Colonic mucosa (tissue), 4 donors: Measurements from ENCODE around the gene FAM83D. TPM values are rescaled to one million over a fixed set of nuclear protein-coding genes. Genes with fewer than 3 reads are reported as not detected.
"Not testable (repeated sequence)": the region's sequence is repeated elsewhere in the genome, so short reads cannot be mapped to it uniquely, and the experiment has no call there.

ENCODE experiments used
- DNase-seq: peaks from one replicate; pipeline ENCODE4 v3.0.0-alpha.2; 2020
- H3K27ac ChIP-seq: fragments of 200-600 bp; one replicate; pipeline ENCODE4 v1.8.0; 2021
- H3K27me3 ChIP-seq: fragments of 200-600 bp; one replicate; pipeline ENCODE4 v1.8.0; 2021
- H3K36me3 ChIP-seq: fragments of 200-600 bp; one replicate; pipeline ENCODE4 v1.8.0; 2021
- H3K4me1 ChIP-seq: fragments of 200-600 bp; one replicate; pipeline ENCODE4 v1.8.0; 2021; ENCODE audit warnings: mild to moderate bottlenecking
- H3K4me3 ChIP-seq: fragments of 200-600 bp; one replicate; pipeline ENCODE4 v1.8.0; 2021
- H3K9ac ChIP-seq, 2 donors: one replicate each; pipeline ENCODE4 v1.7.0; 2013; ENCODE audit warnings: control low read depth in 2 of 2, low read depth in 2 of 2, low read length in 2 of 2
- H3K9me3 ChIP-seq: fragments of 200-600 bp; one replicate; pipeline ENCODE4 v1.8.0; 2021
- intact Hi-C: fragments of 100-400 bp; cut with DNase I; formaldehyde crosslinking; loops from one replicate; pipeline ENCODE4 v1.14.1; 2022
- total RNA-seq, 2 donors: library from RNA; stranded (reverse); fragmentation: NEBNext Ultra II Directional in 1 of 2; extraction: Animal tissue kit (Norgen Biotek cat#: 25700) in 1 of 2; gene quantifications; one replicate each; pipeline ENCODE4 v1.2.1, GENCODE V29; 2021
- TF ChIP-seq, protein P1 (sequence below): fragments of 200-600 bp; IDR thresholded peaks from one replicate; pipeline ENCODE4 v1.8.0; 2022; ENCODE audit warnings: antibody characterized with exemption, mild to moderate bottlenecking
- donor health status: healthy.
- donor health status: DM: no; HTN: no; CAD: no.
- donor health status: DM: no; HTN: no; CAD: no.

Gene FAM83D
- total RNA-seq, 2 donors from 2014 or later, result 25.5 to 32.6 TPM

DNA sequence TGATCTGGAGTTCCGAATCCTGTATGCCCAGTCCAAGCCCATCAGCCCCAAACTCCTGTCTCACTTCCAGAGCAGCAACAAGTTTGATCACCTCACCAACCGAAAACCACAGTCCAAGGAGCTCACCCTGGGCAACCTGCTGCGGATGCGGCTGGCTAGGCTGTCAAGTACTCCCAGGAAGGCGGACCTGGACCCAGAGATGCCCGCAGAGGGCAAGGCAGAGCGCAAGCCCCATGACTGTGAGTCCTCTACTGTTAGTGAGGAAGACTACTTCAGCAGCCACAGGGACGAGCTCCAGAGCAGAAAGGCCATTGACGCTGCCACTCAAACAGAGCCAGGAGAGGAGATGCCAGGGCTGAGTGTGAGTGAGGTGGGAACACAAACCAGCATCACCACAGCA is 25.4 kb downstream of the FAM83D start:
- Histone ChIP-seq H3K9ac (no peak overlapping the region), H3K4me3 (no peak overlapping the region), H3K4me1 (no peaks in the 10 kb centered on the region), H3K36me3 (no peaks in the 10 kb centered on the region), H3K27ac (no peak overlapping the region), H3K27me3 (no peaks in the 10 kb centered on the region), H3K9me3 (no peaks in the 10 kb centered on the region)
- DNase-seq, result no peak
- intact Hi-C loops, result no loop called here
- TF ChIP-seq, protein P1, sequence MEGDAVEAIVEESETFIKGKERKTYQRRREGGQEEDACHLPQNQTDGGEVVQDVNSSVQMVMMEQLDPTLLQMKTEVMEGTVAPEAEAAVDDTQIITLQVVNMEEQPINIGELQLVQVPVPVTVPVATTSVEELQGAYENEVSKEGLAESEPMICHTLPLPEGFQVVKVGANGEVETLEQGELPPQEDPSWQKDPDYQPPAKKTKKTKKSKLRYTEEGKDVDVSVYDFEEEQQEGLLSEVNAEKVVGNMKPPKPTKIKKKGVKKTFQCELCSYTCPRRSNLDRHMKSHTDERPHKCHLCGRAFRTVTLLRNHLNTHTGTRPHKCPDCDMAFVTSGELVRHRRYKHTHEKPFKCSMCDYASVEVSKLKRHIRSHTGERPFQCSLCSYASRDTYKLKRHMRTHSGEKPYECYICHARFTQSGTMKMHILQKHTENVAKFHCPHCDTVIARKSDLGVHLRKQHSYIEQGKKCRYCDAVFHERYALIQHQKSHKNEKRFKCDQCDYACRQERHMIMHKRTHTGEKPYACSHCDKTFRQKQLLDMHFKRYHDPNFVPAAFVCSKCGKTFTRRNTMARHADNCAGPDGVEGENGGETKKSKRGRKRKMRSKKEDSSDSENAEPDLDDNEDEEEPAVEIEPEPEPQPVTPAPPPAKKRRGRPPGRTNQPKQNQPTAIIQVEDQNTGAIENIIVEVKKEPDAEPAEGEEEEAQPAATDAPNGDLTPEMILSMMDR, result no peak

DNA sequence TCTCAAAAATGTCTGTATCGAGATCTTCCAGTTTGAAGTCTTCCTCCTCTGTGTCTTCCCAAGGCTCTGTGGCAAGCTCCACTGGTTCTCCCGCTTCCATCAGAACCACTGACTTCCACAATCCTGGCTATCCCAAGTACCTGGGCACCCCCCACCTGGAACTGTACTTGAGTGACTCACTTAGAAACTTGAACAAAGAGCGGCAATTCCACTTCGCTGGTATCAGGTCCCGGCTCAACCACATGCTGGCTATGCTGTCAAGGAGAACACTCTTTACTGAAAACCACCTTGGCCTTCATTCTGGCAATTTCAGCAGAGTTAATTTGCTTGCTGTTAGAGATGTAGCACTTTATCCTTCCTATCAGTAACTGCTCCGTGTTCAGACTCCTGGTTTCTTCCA is 25.9 kb downstream of the FAM83D start:
- no peaks in the 10 kb centered on the region for H3K36me3 ChIP-seq
- no peak overlapping the region for H3K9ac ChIP-seq
- TF ChIP-seq, protein P1, result no peak
- no peaks in the 10 kb centered on the region for H3K9me3 ChIP-seq
- H3K27me3 ChIP-seq, result no peaks in the 10 kb centered on the region
- no peak overlapping the region for H3K4me3 ChIP-seq
- no peaks in the 10 kb centered on the region for H3K4me1 ChIP-seq
- intact Hi-C loops, result no loop called here
- no peak for DNase-seq
- no peak overlapping the region for H3K27ac ChIP-seq

DNA sequence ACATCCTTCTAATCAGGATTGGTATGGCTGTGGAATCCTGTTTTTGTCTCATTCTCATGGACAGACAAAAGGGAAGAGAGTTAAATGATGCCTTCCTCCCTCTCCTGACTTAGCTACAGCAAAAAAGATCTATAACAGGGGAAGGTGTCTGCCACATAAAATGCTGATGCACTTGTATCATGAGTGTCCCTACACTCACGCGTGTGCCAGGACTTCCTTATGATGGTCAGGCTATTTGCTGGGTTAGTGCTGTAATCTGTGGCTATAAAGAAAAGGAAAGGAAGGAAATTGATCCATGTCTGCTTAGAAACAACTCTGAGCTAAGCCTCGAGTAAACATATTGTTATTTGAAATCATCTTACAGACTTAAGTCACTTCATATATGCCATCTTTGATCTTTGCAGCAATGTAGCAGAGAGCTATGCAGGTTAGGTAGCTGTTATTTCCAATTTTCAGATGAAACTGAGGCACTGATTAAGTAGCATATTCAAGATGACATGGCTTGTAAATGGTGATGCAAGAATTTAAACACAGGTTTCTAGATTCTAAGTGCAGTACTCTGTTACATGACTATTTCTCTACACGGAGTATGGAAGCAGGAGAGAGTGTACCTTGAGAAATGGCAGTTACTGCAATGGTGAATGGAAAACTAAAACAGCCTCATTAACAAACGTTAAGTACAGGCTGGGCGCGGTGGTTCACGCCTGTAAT is 27.6 kb downstream of the FAM83D start:
- H3K27ac ChIP-seq, result no peak overlapping the region
- no peak for DNase-seq
- intact Hi-C loops, result no loop called here
- no peak overlapping the region for H3K9ac ChIP-seq
- TF ChIP-seq, protein P1, result no peak
- no peaks in the 10 kb centered on the region for H3K4me1 ChIP-seq
- H3K4me3 ChIP-seq, result no peak overlapping the region
- no peaks in the 10 kb centered on the region for H3K27me3 ChIP-seq
- H3K9me3 ChIP-seq, result no peaks in the 10 kb centered on the region
- no peaks in the 10 kb centered on the region for H3K36me3 ChIP-seq

DNA sequence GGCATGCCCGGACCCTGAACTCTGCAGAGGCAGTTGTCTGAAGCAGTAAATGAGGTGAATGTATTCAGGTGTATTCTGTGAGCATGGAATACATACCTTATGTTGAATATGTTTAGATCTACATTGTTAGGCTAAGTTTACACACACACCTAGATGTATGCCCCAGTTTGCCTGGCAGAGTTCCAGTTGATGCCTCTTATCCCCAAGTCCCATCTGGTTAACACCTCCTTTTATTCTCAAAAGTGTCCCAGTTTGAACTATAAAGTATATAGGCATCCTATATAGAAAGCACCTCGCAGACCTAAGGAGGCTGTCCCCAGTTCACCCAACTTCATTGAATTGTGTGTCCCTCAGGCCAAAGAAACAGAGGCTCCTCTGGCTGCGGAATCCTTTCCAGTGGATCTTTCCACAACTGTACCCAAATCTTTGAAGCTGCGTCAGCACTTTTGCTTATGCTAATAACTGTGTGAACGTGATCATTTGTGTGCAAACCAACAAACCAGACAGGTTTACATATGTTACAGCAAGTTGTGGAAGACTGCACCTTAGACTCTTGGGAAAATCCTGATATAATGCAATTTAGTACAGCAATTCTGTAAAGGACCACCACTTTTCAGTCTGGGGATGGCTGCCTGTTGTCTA is 31.1 kb downstream of the FAM83D start:
- Histone ChIP-seq H3K27ac (no peak overlapping the region), H3K4me3 (no peak overlapping the region), H3K9me3 (no peaks in the 10 kb centered on the region), H3K36me3 (no peaks in the 10 kb centered on the region), H3K27me3 (no peaks in the 10 kb centered on the region), H3K4me1 (no peaks in the 10 kb centered on the region), H3K9ac (no peak overlapping the region)
- no peak for DNase-seq
- TF ChIP-seq, protein P1, result no peak
- intact Hi-C loops, result no loop called here

DNA sequence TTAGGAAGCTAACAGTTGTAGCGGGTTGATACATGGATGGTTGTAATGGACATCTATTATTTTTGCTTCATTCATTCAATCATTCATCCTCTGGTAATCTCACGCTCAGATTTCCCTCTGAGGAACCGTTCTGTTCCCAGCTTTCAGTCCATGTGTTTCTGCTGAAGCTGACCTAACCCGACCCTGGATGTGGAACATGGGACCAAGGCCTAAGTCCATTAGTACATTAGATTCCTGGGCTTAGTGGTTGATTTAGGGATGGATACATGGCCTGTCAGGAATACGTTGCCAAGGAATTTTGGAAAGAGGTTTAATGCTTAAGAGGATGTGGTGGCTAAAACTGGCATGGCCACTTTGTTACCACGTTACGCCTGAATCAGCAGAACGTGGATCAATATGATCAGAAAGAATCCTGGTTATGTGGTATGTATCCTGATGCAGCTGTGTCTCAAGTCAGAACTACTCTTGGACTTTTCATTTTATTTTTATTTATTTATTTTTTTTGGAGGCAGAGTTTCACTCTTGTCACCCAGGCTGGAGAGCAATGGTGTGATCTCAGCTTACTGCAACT is 31.8 kb downstream of the FAM83D start:
- Histone ChIP-seq H3K4me3 (no peak overlapping the region), H3K27me3 (no peaks in the 10 kb centered on the region), H3K4me1 (no peaks in the 10 kb centered on the region), H3K9me3 (no peaks in the 10 kb centered on the region), H3K9ac (no peak overlapping the region), H3K27ac (no peak overlapping the region), H3K36me3 (no peaks in the 10 kb centered on the region)
- DNase-seq, result no peak
- intact Hi-C loops, result no loop called here
- TF ChIP-seq, protein P1, result no peak

DNA sequence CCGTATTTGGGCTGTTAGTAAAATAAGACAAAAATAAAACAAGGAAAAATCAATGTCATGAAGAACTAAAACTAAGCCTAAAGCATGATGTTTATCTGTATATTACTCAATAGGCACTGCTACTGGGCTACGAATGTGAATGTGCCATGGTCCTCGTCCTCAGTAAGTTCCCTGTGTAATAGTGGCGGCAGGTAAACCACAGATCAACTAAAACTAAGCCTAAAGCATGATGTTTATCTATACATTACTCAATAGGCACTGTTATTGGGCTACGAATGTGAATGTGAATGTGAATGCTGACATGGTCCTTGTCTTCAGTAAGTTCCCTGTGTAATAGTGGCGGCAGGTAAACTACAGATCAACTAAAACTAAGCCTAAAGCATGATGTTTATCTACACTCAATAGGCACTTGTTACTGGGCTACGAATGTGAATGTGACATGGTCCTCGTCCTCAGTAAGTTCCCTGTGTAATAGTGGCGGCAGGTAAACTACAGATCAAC is 34.0 kb downstream of the FAM83D start:
- H3K27me3 ChIP-seq, H3K4me1 ChIP-seq, H3K4me3 ChIP-seq, H3K27ac ChIP-seq, H3K9ac ChIP-seq, DNase-seq, H3K9me3 ChIP-seq, intact Hi-C loops, H3K36me3 ChIP-seq: not testable (repeated sequence)
